Stimulated activated CD4-positive, alpha-beta T cell treated with anti-CD3 and anti-CD28 coated beads, TNF-alpha, amount 100 ng/mL, for 4 hours (primary cell): Measurements from ENCODE around the gene ACVR1.
"Not testable (repeated sequence)": the region's sequence is repeated elsewhere in the genome, so short reads cannot be mapped to it uniquely, and the experiment has no call there.

ENCODE experiments used
- DNase-seq, 3 experiments: peaks; one replicate each; pipeline ENCODE4 v3.0.0-alpha.2; 2020; ENCODE audit warnings: low read depth in 3 of 3

ACVR1 gene

GRCh38 chr2:157761520-157761919 is 114.6 kb downstream of the ACVR1 start:
- DNase-seq, result no peak

- no peak for DNase-seq
Measured at GRCh38 chr2:157760949-157761348, 115.2 kb downstream of the ACVR1 start.

DNA sequence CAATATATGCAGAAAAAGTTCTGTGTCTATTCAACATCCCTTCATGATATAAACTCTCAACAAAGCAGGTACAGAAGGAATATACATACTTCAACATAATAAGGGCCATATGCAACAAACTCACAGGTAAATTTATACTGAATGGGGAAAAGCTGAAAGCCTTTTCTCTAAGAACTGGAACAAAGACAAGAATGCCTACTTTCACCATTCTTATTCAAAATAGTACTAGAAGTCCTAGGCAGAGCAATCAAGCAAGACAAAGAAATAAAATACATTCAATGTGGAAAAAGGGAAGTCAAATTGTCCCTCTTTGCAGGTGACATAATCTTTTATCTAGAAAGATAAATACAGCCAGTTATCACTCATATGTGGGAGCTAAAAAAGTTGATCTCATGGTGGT is 116.3 kb downstream of the ACVR1 start:
- DNase-seq, result no peak

DNA sequence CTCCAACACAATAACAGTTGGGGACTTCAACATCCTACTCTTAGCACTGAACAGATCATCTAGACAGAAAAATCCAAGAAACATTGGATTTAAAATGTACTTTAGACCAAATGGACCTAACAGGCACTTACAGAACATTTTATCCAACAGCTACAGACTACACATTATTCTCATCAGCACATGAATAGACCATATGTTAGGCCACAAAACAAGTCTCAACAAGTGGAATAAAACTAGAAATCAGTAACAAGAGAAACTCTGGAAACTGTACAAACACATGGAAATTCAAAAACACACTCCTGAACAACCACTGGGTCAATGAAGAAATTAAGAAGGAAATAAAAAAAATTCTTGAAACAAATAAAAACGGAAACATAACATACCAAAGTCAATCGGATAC is 117.5 kb downstream of the ACVR1 start:
- DNase-seq, result no peak

DNA sequence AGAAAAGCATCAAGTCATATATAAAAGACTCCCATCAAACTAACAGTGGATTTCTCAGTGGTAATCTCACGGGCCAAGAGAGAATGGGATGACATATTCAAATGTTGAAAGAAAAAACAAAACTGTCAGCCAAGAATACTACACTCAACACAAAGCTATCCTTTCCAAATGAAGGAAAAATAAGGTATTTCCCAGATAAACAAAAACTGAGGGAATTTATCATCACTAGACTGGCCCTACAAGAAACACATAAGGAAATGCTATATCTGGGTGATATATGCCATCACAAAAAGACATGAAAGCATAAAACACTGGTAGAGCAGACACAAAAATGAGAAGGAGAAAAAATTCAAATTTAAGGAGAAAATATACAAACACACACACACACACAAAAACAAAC is 118.6 kb downstream of the ACVR1 start:
- no peak for DNase-seq

DNA sequence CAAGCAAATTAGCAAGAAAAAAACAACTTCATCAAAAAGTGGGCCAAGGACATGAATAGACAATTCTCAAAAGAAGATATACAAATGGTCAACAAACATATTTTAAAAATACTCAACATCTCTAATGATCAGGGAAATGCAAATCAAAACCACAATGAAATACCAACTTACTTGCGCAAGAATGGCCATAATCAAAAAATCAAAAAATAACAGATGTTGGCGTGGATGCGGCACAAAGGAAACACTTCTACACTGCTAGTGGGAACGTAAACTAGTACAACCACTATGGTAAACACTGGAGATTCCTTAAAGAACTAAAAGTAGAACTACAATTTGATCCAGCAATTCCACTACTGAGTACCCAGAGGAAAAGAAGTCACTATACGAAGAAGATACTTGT is 119.7 kb downstream of the ACVR1 start:
- DNase-seq, result not testable (repeated sequence)

- no peak for DNase-seq
Measured at GRCh38 chr2:157751462-157752058, 124.6 kb downstream of the ACVR1 start.

DNA sequence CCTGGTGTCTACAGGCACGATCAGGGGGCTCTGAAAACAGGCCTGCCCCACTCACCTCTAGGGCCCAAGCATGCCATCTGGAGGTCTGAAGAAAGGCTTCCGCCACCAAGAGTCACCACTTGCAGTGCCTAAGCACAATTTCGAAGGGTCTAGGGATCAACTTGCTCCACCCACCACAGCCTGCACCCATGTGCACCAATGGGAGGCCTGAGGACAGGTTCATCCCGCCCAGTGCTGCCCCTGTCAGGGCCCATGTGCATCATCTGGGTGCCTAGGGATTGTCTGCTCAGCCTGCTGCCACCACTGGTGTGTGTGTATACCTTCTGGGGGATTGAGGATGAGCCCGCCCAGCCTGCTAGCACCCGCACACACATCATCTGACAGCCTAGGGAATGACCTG is 126.4 kb downstream of the ACVR1 start:
- DNase-seq, result no peak

DNA sequence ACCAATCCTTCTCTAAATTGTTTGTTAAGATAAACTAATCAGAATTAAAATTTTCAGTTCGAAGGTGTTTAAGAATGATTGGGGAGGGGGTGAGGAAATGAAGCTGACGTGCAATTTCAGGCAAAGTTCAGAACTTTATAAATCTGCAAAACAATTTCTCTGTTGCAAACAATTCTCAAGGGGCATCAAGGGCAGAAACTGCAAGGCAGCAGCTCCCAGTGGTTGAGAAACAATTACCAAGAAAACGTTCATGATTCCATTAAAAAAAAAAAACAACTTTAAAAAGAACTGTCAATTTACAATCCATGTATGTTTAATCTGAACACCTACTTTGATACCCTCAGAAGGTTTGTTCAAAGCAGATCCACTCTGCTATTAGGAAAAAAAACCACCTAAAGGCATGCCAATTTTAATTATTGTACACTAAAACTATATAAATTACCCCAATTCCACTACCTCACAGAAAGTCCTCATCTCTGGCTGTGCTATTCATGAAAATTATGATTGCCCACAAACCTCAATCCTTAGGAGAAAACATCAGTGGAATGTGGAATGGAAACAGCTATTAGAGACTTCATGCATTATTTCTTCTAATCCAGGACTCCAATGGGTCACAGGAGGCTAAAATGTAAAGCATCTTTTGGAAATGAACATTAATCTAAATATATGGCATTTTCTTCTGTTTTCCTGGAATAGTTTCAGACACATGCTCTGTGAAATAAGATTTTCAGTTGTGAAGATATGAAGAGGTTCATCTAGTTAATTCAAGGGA is 127.6 kb downstream of the ACVR1 start:
- no peak for DNase-seq

DNA sequence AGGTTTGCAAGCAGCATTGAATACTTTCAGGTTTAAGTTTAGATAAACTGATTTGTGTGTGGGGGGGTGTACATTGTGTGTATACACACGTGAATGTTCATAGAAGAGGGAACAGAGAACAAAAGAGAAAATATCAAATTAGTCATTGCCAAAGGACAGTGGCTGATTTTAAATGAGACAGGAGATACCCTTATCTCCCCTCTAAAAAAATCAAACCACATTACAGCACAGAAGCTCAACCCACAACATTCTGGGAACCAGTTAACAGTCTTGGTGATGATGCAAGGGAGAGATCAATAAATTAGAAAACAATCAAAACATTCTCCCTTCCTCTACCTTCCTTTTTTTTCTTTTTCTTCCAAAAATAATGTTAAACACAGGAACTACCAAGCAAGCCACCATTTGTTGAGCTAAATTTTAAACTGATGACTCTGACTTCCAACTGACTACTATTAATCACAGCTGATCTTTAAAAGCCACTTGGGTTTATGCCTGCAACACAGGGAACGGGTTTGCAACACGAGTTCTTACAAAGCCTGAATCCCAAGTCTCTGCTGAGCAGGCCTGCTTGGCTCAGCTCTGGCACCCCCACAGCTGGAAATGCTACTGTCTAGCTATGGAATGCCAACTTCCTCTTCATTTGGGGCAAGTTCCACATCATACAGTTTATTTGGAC is 128.3 kb downstream of the ACVR1 start:
- DNase-seq, result no peak

DNA sequence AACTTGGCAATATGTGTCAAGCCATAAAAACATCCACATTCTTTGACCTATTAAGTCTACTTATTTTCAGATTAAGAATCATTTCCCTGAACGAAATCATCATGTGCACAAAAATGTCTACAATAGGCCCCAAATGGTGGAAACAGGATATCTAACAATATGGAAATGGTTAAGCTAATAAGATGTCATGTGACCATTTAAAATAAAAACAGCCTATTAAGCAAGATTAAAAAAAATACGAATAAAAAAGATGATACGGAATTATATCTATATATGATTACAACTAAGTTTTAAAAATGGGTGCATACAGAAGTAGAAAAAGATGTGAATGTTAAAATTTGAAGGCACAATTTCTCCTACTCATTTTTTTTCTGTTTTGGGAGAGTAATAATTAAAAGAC is 128.8 kb downstream of the ACVR1 start:
- DNase-seq, result no peak

- no peak for DNase-seq
Measured at GRCh38 chr2:157746234-157746950, 129.7 kb downstream of the ACVR1 start.

GRCh38 chr2:157744571-157745076 is 131.5 kb downstream of the ACVR1 start:
- no peak for DNase-seq

DNA sequence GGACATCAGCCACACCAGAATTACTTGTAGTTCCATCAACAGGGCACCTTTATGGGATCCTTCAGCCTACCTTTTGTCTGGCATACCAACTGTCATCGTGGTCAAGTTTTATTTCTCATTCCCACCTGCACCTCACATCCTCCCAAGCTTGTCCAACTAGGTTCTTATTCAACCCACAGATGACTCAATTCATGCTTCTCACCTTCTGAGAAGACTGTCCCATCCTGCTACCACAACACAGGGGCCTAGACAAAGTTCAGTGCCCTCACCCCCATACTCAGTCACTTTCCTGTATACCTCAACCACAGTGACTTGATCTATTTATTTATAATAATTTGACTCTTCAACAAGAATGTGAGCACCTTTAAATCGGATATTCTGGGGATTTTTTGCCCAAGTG is 133.1 kb downstream of the ACVR1 start:
- no peak for DNase-seq

DNA sequence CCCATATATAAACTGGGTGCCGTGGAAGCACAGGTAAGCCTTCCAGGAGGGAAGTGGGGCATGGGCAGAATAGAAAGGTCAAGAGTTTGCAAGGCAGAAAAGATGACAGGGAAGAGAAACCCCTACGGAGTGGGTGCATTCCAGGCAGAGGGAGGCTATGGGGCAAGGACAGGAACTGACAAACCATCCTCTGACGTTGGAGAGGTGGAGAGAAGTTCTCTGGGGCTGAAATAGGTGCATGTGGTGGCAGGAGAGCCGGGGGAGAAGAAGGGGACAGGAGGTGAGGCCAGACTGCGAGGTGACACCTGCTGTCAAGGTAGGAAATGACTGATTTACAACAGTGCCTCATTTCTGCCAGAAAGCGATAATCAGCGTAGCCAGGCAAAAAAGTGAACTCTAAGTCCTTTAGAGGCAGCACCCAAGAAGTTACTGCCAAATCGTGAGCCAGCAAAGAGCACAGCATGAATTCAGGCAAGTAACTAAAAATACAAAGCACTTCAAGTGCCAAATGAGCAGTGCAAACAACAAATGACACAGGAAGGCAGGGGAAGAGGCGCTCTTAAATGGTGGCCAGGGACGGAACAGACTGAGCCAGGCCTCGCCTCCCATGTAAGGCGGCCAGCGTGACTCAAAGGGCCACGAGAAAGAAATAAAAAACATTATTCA is 134.2 kb downstream of the ACVR1 start:
- DNase-seq, result no peak

DNA sequence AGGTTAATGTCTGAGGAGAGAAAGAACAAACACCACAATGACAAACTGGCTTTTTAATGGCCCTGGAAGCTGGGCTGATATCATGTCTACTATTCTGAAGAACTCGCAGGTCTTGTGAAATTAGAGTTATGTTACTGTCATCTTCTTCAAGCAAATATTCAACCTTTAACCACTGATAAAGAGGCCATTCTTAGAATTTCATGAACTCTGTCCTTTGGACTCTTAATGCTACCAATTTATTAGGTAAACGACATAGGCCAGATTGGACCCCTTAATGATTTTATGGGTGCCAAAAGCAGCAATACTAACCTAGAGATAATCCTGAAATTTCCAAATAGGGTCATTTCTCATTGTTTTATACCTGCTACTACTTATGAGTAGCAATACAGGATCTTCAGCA is 138.5 kb downstream of the ACVR1 start:
- no peak for DNase-seq

DNA sequence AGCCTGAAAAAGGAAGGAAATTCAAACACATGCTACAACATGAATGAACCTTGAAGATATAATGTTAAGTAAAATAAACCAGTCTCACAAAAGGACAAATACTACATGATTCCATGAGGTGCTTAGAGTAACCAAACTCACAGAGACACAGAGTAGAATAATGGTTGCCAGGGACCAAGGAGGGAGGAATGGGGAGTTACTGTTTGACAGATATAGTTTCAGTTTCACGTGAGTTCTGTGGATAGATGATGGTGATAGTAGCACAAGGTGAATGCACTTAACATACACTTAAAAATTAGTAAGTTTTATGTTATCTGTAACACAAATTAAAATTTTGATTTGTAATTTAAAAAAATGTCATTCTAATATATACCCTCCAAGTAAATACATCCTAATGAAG is 140.6 kb downstream of the ACVR1 start:
- no peak for DNase-seq

- no peak for DNase-seq
Measured at GRCh38 chr2:157733263-157733662, 142.9 kb downstream of the ACVR1 start.

- no peak for DNase-seq
Measured at GRCh38 chr2:157732596-157732995, 143.5 kb downstream of the ACVR1 start.

- no peak for DNase-seq
Measured at GRCh38 chr2:157727693-157728092, 148.4 kb downstream of the ACVR1 start.

- no peak for DNase-seq
Measured at GRCh38 chr2:157726946-157727345, 149.2 kb downstream of the ACVR1 start.

DNA sequence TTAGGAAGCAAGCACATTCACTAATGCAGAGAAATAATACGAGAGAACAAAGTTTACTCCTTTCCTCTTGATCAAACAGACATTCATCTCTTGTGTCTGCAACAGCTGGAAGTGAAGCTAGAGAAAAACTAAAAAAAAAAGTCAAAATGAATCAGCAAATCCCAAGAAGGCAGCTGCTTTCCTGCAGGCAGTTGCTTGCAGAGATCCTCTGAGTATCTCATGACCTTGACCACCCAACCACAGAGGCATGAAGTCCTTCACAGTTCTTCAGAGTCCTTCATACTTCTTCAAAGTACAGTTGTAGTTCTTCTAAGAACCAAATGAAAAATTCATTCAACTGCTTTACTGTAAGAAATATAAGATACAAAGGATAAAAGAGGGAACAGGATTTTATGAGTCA is 150.3 kb downstream of the ACVR1 start:
- no peak for DNase-seq
